Loucy (cell line): Measurements from ENCODE around the gene CPNE2.

Experiments
- H2AFZ ChIP-seq: fragments of 200-600 bp; sonication (generic); 2 replicates; pipeline ENCODE4 v1.6.0; 2016; ENCODE audit warnings: antibody characterized with exemption, mild to moderate bottlenecking, low read length, moderate library complexity
- H3F3A ChIP-seq: fragments of 200-600 bp; 2 replicates; pipeline ENCODE4 v1.6.0; 2016; ENCODE audit warnings: antibody characterized with exemption, low read depth, mild to moderate bottlenecking
- H3K27me3 ChIP-seq: fragments of 200-600 bp; sonication (generic); 2 replicates; pipeline ENCODE4 v1.6.1; 2014; ENCODE audit warnings: low read length, mild to moderate bottlenecking; ENCODE audit not compliant: insufficient read depth, poor library complexity, severe bottlenecking
- H3K36me3 ChIP-seq: fragments of 200-600 bp; sonication (generic); 2 replicates; pipeline ENCODE4 v1.6.1; 2016; ENCODE audit warnings: low read length; ENCODE audit not compliant: insufficient read depth
- H3K4me1 ChIP-seq: fragments of 200-600 bp; sonication (generic); 2 replicates; pipeline ENCODE4 v1.5.1; 2014; ENCODE audit warnings: low read length, mild to moderate bottlenecking; ENCODE audit not compliant: insufficient read depth, poor library complexity, severe bottlenecking
- H3K4me2 ChIP-seq: fragments of 200-600 bp; sonication (generic); 2 replicates; pipeline ENCODE4 v1.6.0; 2014; ENCODE audit warnings: antibody characterized with exemption, low read length, low read depth, mild to moderate bottlenecking; ENCODE audit not compliant: poor library complexity, severe bottlenecking
- H3K4me3 ChIP-seq: fragments of 200-600 bp; sonication (generic); 2 replicates; pipeline ENCODE4 v1.5.1; 2014; ENCODE audit warnings: low read length, mild to moderate bottlenecking, mixed read lengths; ENCODE audit not compliant: poor library complexity, severe bottlenecking
- H3K79me2 ChIP-seq: fragments of 200-600 bp; sonication (generic); 2 replicates; pipeline ENCODE4 v1.6.1; 2014; ENCODE audit warnings: low read length; ENCODE audit not compliant: insufficient read depth
- H3K9ac ChIP-seq: fragments of 200-600 bp; sonication (generic); 2 replicates; pipeline ENCODE4 v1.6.0; 2014; ENCODE audit warnings: mild to moderate bottlenecking, low read depth, low read length, moderate library complexity; ENCODE audit not compliant: poor library complexity, severe bottlenecking
- H3K9me2 ChIP-seq: fragments of 200-600 bp; sonication (generic); replicated peaks from 2 replicates; pipeline ENCODE4 v1.6.1; 2016; ENCODE audit warnings: low read depth, low read length, mixed read lengths
- H3K9me3 ChIP-seq: fragments of 200-600 bp; sonication (generic); 2 replicates; pipeline ENCODE4 v1.6.1; 2014; ENCODE audit warnings: mild to moderate bottlenecking, antibody characterized with exemption, low read length, low read depth; ENCODE audit not compliant: insufficient read depth
- H4K20me1 ChIP-seq: fragments of 200-600 bp; sonication (generic); 2 replicates; pipeline ENCODE4 v1.6.0; 2014; ENCODE audit warnings: antibody characterized with exemption, low read length, mild to moderate bottlenecking; ENCODE audit not compliant: insufficient read depth, poor library complexity, severe bottlenecking
- CTCF ChIP-seq: fragments of 200-600 bp; sonication (generic); conservative IDR thresholded peaks from 2 replicates; pipeline ENCODE4 v1.5.1; 2014; ENCODE audit warnings: mild to moderate bottlenecking, antibody characterized with exemption, low read length
- EZH2phosphoT487 ChIP-seq: fragments of 200-600 bp; IDR thresholded peaks from 2 replicates; pipeline ENCODE4 v1.6.1; 2018; ENCODE audit warnings: antibody characterized with exemption, mild to moderate bottlenecking, moderate library complexity, borderline replicate concordance

Gene CPNE2

GRCh38 chr16:57148481-57148880, 56.1 kb downstream of the CPNE2 start:
- no peaks in the 10 kb centered on the region for H3K9me3 ChIP-seq
- no peak for TF ChIP-seq CTCF
- TF ChIP-seq EZH2phosphoT487: no peak
- 0 out of 2 replicates have a peak, but pooled peaks cover 2% of the 10 kb centered on the region for H3F3A ChIP-seq
- peak overlapping the region; percentile 79 for H3K4me2 ChIP-seq
- H3K4me3 ChIP-seq: peak overlapping the region; percentile 46
- H3K79me2 ChIP-seq: peaks cover 20% of the 10 kb centered on the region; the same call in 1 of the 2 replicates
- H3K27me3 ChIP-seq: no peaks in the 10 kb centered on the region
- peaks cover 18% of the 10 kb centered on the region; the same call in 1 of the 2 replicates for H3K36me3 ChIP-seq
- H2AFZ ChIP-seq: no peak overlapping the region
- H3K9me2 ChIP-seq: no peaks in the 10 kb centered on the region
- peak overlapping the region; percentile 83 for H3K9ac ChIP-seq
- no peaks in the 10 kb centered on the region for H4K20me1 ChIP-seq
- H3K4me1 ChIP-seq: peaks cover 86% of the 10 kb centered on the region

GRCh38 chr16:57149391-57149790, 57.0 kb downstream of the CPNE2 start:
- Histone ChIP-seq H3K36me3 (peaks cover 27% of the 10 kb centered on the region; the same call in 1 of the 2 replicates), H3K9me3 (no peaks in the 10 kb centered on the region), H3K27me3 (no peaks in the 10 kb centered on the region)

GRCh38 chr16:57150682-57151330, 58.4 kb downstream of the CPNE2 start:
- H3K4me1 ChIP-seq: peaks cover 64% of the 10 kb centered on the region

More at GRCh38 chr16:57149391-57149790, 57.0 kb downstream of the CPNE2 start:
- Histone ChIP-seq H3K4me3 (no peak overlapping the region), H3F3A (0 out of 2 replicates have a peak, but pooled peaks cover 2% of the 10 kb centered on the region), H3K4me2 (no peak overlapping the region), H3K79me2 (peaks cover 11% of the 10 kb centered on the region; the same call in 1 of the 2 replicates), H3K9ac (peak overlapping the region; percentile 83), H3K9me2 (no peaks in the 10 kb centered on the region), H2AFZ (no peak overlapping the region), H3K4me1 (peaks cover 77% of the 10 kb centered on the region), H4K20me1 (no peaks in the 10 kb centered on the region)
- TF ChIP-seq EZH2phosphoT487: no peak
- TF ChIP-seq CTCF: no peak

More at GRCh38 chr16:57150682-57151330, 58.4 kb downstream of the CPNE2 start:
- H3K4me3 ChIP-seq: no peak overlapping the region
- H2AFZ ChIP-seq: no peak overlapping the region
- H3K36me3 ChIP-seq: peaks cover 40% of the 10 kb centered on the region; the same call in 1 of the 2 replicates
- no peak for TF ChIP-seq EZH2phosphoT487
- TF ChIP-seq CTCF: no peak
- H3K9me3 ChIP-seq: no peaks in the 10 kb centered on the region
- no peaks in the 10 kb centered on the region for H3K27me3 ChIP-seq
- H3F3A ChIP-seq: 0 out of 2 replicates have a peak, but pooled peaks cover 2% of the 10 kb centered on the region
- no peaks in the 10 kb centered on the region for H3K9me2 ChIP-seq
- H3K79me2 ChIP-seq: peaks cover 4% of the 10 kb centered on the region; the same call in 1 of the 2 replicates
- no peak overlapping the region for H3K4me2 ChIP-seq
- H4K20me1 ChIP-seq: no peaks in the 10 kb centered on the region
- H3K9ac ChIP-seq: peak overlapping the region; percentile 17
